HepG2 (cell line): ENCODE results near the gene PRPSAP1. TPM values are rescaled to one million over a fixed set of nuclear protein-coding genes. Genes with fewer than 3 reads are reported as not detected.
A peak's percentile ranks its signal among the peaks of the same experiment; 100 is the strongest.

Experiments used
- GTF3A ChIP-seq: sonication (generic); formaldehyde crosslinking; conservative IDR thresholded peaks from 2 replicates; pipeline ENCODE4 v1.4.0; 2020; ENCODE audit warnings: mild to moderate bottlenecking, missing genetic modification reagents
- KIAA2018 ChIP-seq: sonication (generic); formaldehyde crosslinking; IDR thresholded peaks from 2 replicates; pipeline ENCODE4 v1.5.0; 2020; ENCODE audit warnings: mild to moderate bottlenecking, missing genetic modification reagents, borderline replicate concordance
- SAP130 ChIP-seq: IDR thresholded peaks from 2 replicates; pipeline ENCODE4 v1.6.1; 2016; ENCODE audit warnings: low read depth
- TFDP1 ChIP-seq: IDR thresholded peaks from 2 replicates; pipeline ENCODE4 v1.6.1; 2016; ENCODE audit warnings: missing compliant biosample characterization, missing genetic modification reagents, borderline replicate concordance
- TOE1 ChIP-seq: sonication (generic); formaldehyde crosslinking; IDR thresholded peaks from 2 replicates; pipeline ENCODE4 v1.4.0; 2020; ENCODE audit warnings: mild to moderate bottlenecking, missing genetic modification reagents
- USF2 ChIP-seq, 2 experiments: sonication (generic) in 1 of 2; formaldehyde crosslinking in 1 of 2; IDR thresholded peaks; 2 replicates each; pipeline versions ENCODE4 v1.5.1 to v1.6.1; 2011 to 2020; ENCODE audit warnings: borderline replicate concordance in 1 of 2, low read depth in 1 of 2, low read length in 1 of 2, mild to moderate bottlenecking in 1 of 2, missing genetic modification reagents in 1 of 2, moderate library complexity in 1 of 2
- XRCC5 ChIP-seq: fragments of 200-400 bp; formaldehyde crosslinking; optimal IDR thresholded peaks from 2 replicates; pipeline ENCODE3; 2017; ENCODE audit warnings: mild to moderate bottlenecking, low read length
- ZBTB7A ChIP-seq: sonication (generic); formaldehyde crosslinking; IDR thresholded peaks from 2 replicates; pipeline ENCODE4 v1.8.0; 2022; ENCODE audit warnings: mild to moderate bottlenecking, missing genetic modification reagents
- ZNF124 ChIP-seq: sonication (generic); formaldehyde crosslinking; IDR thresholded peaks from 2 replicates; pipeline ENCODE4 v1.4.0; 2020; ENCODE audit warnings: missing genetic modification reagents
- ZNF235 ChIP-seq: sonication (generic); formaldehyde crosslinking; IDR thresholded peaks from 2 replicates; pipeline ENCODE4 v1.8.1; 2023; ENCODE audit warnings: mild to moderate bottlenecking, missing genetic modification reagents, borderline replicate concordance
- ZNF274 ChIP-seq: sonication (generic); formaldehyde crosslinking; IDR thresholded peaks from 2 replicates; pipeline ENCODE4 v1.5.1; 2020; ENCODE audit warnings: mild to moderate bottlenecking, missing genetic modification reagents
- ZNF770 ChIP-seq: sonication (generic); formaldehyde crosslinking; IDR thresholded peaks from 2 replicates; pipeline ENCODE4 v1.5.0; 2020; ENCODE audit warnings: mild to moderate bottlenecking, missing genetic modification reagents
- polyA plus RNA-seq, 8 experiments: library from polyadenylated mRNA; depleted of rRNA in 3 of 8; stranded (reverse) in 7 of 8; unstranded in 1 of 8; fragments of >200 nt; fragmentation: Illumina TruSeq in 4 of 8; extraction: Trizol in 4 of 8; gene quantifications; 2 replicates each; pipeline versions ENCODE4 v1.2.1 to v1.2.3, GENCODE V29; 2011 to 2016; ENCODE audit warnings: low read depth in 4 of 8, missing spikeins in 1 of 8, mixed read lengths in 1 of 8; ENCODE audit not compliant: insufficient read depth in 1 of 8
- total RNA-seq, 5 experiments: library from RNA; depleted of rRNA; stranded (reverse); fragments of >200 nt; fragmentation: Illumina TruSeq; extraction: Trizol; gene quantifications; 2 replicates each; pipeline ENCODE4 v1.2.3, GENCODE V29; 2016; ENCODE audit warnings: low read depth in 1 of 5

Gene PRPSAP1
- total and polyA plus RNA-seq, 2 of the 13 experiments (the other 11 are each of a cell fraction or from before 2014, with no cell fraction given) = 91.1 to 314 TPM

- TF ChIP-seq KIAA2018 (no peak), XRCC5 (no peak), ZBTB7A (CRISPR knock-in tag) (no peak), ZNF124 (no peak), TFDP1 (no peak), ZNF274 (no peak), ZNF770 (CRISPR knock-in tag) (peak; percentile 93), TOE1 (no peak), GTF3A (CRISPR knock-in tag) (no peak), ZNF235 (CRISPR knock-in tag) (no peak), SAP130 (peak; percentile 92), USF2 (IDR thresholded peaks at IDR 0.05; ENCODE audit: low read depth, low read length) (no peak), USF2 (CRISPR knock-in tag; IDR thresholded peaks at IDR 0.05; ENCODE audit: borderline replicate concordance) (no peak)
Measured at GRCh38 chr17:76351526-76352071, 2.1 kb downstream of the PRPSAP1 start (continued).
